GM23338 (cell line): ENCODE measurements around the gene ACP3. TPM values are rescaled to one million over a fixed set of nuclear protein-coding genes. Genes with fewer than 3 reads are reported as not detected.

Source experiments
- ATAC-seq: fragments of 200-7000 bp; cut with Tn5 transposase; 3 replicates; pipeline ENCODE4 v1.9.1; 2020
- DNase-seq: peaks from one replicate; pipeline ENCODE4 v3.0.0-alpha.2; 2015; ENCODE audit warnings: low spot score
- H2AFZ ChIP-seq: fragments of 200-600 bp; sonication (generic); 2 replicates; pipeline ENCODE4 v1.8.0; 2016; ENCODE audit warnings: antibody characterized with exemption, mild to moderate bottlenecking, moderate library complexity
- H3F3A ChIP-seq: fragments of 200-600 bp; sonication (generic); replicated peaks from 2 replicates; pipeline ENCODE4 v1.8.0; 2017; ENCODE audit warnings: antibody characterized with exemption, mixed run types, low read depth
- H3K27ac ChIP-seq: fragments of 200-600 bp; sonication (generic); 2 replicates; pipeline ENCODE4 v1.6.1; 2016; ENCODE audit warnings: low read depth
- H3K27me3 ChIP-seq: fragments of 200-600 bp; sonication (generic); 2 replicates; pipeline ENCODE4 v1.8.0; 2016; ENCODE audit warnings: mild to moderate bottlenecking, mixed run types, moderate library complexity; ENCODE audit not compliant: insufficient read depth
- H3K36me3 ChIP-seq: fragments of 200-600 bp; sonication (generic); 2 replicates; pipeline ENCODE4 v1.8.0; 2016; ENCODE audit warnings: mild to moderate bottlenecking; ENCODE audit not compliant: insufficient read depth
- H3K4me1 ChIP-seq: fragments of 200-600 bp; sonication (generic); 2 replicates; pipeline ENCODE4 v1.8.0; 2016; ENCODE audit warnings: mild to moderate bottlenecking, moderate library complexity; ENCODE audit not compliant: insufficient read depth
- H3K4me2 ChIP-seq: fragments of 200-600 bp; sonication (generic); 2 replicates; pipeline ENCODE4 v1.7.1; 2017; ENCODE audit warnings: mixed run types
- H3K4me3 ChIP-seq: fragments of 200-600 bp; sonication (generic); 2 replicates; pipeline ENCODE4 v1.6.1; 2016; ENCODE audit warnings: mixed run types
- H3K79me2 ChIP-seq: fragments of 200-600 bp; sonication (generic); replicated peaks from 2 replicates; pipeline ENCODE4 v1.8.0; 2017; ENCODE audit warnings: mild to moderate bottlenecking; ENCODE audit not compliant: insufficient read depth
- H3K9me2 ChIP-seq: fragments of 200-600 bp; sonication (generic); 2 replicates; pipeline ENCODE4 v1.8.0; 2017; ENCODE audit not compliant: insufficient read depth
- H4K20me1 ChIP-seq: fragments of 200-600 bp; sonication (generic); replicated peaks from 2 replicates; pipeline ENCODE4 v1.8.0; 2017; ENCODE audit warnings: mild to moderate bottlenecking; ENCODE audit not compliant: insufficient read depth
- H3K27ac Mint-ChIP-seq: 2 replicates; pipeline ENCODE4 v1.8.0; 2020; ENCODE audit warnings: inconsistent platforms, mild to moderate bottlenecking, moderate library complexity, mixed read lengths
- H3K27me3 Mint-ChIP-seq: 3 replicates; pipeline ENCODE4 v1.8.0; 2022; ENCODE audit warnings: low read depth, mild to moderate bottlenecking, moderate library complexity, mixed read lengths, inconsistent platforms; ENCODE audit not compliant: insufficient read depth, poor library complexity
- H3K36me3 Mint-ChIP-seq: 3 replicates; pipeline ENCODE4 v1.8.0; 2021; ENCODE audit warnings: low read depth, mild to moderate bottlenecking, inconsistent platforms, moderate library complexity, mixed read lengths
- H3K4me1 Mint-ChIP-seq: 3 replicates; pipeline ENCODE4 v1.8.0; 2020; ENCODE audit warnings: mild to moderate bottlenecking, inconsistent platforms, mixed read lengths
- H3K4me3 Mint-ChIP-seq: 3 replicates; pipeline ENCODE4 v1.8.0; 2021; ENCODE audit warnings: moderate library complexity, mild to moderate bottlenecking, inconsistent platforms, mixed read lengths
- H3K9me3 Mint-ChIP-seq: 3 replicates; pipeline ENCODE4 v1.8.0; 2020; ENCODE audit warnings: moderate library complexity, mild to moderate bottlenecking, inconsistent platforms, mixed read lengths
- CREB1 ChIP-seq: fragments of 250-450 bp; sonication (Bioruptor Pico); IDR thresholded peaks from 2 replicates; pipeline ENCODE4 v1.5.0; 2020; ENCODE audit warnings: low read depth, mild to moderate bottlenecking, moderate library complexity
- EZH2 ChIP-seq: fragments of 200-600 bp; sonication (generic); IDR thresholded peaks from one replicate; pipeline ENCODE4 v1.8.0; 2017; ENCODE audit warnings: antibody characterized with exemption, mild to moderate bottlenecking, low read depth; ENCODE audit not compliant: unreplicated experiment
- EZH2phosphoT487 ChIP-seq: fragments of 200-600 bp; sonication (generic); IDR thresholded peaks from one replicate; pipeline ENCODE4 v1.8.1; 2018; ENCODE audit warnings: antibody characterized with exemption; ENCODE audit not compliant: unreplicated experiment
- JUNB ChIP-seq: IDR thresholded peaks from one replicate; pipeline ENCODE4 v1.6.1; 2016; ENCODE audit warnings: antibody characterized with exemption; ENCODE audit not compliant: unreplicated experiment
- POLR2AphosphoS5 ChIP-seq: IDR thresholded peaks from 2 replicates; pipeline ENCODE4 v1.6.1; 2016; ENCODE audit warnings: antibody characterized with exemption, low read depth
- REST ChIP-seq: IDR thresholded peaks from one replicate; pipeline ENCODE4 v1.6.1; 2018; ENCODE audit warnings: antibody characterized with exemption; ENCODE audit not compliant: unreplicated experiment
- STAT1 ChIP-seq: IDR thresholded peaks from one replicate; pipeline ENCODE4 v1.6.1; 2016; ENCODE audit warnings: antibody characterized with exemption; ENCODE audit not compliant: unreplicated experiment
- ZNF114 ChIP-seq: fragments of 250-450 bp; sonication (Bioruptor Pico); IDR thresholded peaks from 2 replicates; pipeline ENCODE4 v1.5.0; 2020; ENCODE audit warnings: mild to moderate bottlenecking, moderate library complexity
- ZNF331 ChIP-seq: fragments of 250-450 bp; sonication (Bioruptor Pico); IDR thresholded peaks from 2 replicates; pipeline ENCODE4 v1.5.0; 2020; ENCODE audit warnings: low read depth, mild to moderate bottlenecking, moderate library complexity
- polyA plus RNA-seq: library from polyadenylated mRNA; unstranded; fragments of >200 nt; fragmentation: Nextera tagmentation; extraction: Ambion mirVana; gene quantifications from 2 replicates; pipeline ENCODE4 v1.2.1, GENCODE V29; 2016
- total RNA-seq: library from RNA; depleted of rRNA; stranded (reverse); fragments of >200 nt; shearing (Covaris generic); gene quantifications from 2 replicates; pipeline ENCODE4 v1.2.3, GENCODE V29; 2014
- TF ChIP-seq, protein P1 (sequence below), 2 experiments: fragments of 200-600 bp in 1 of 2; sonication (generic) in 1 of 2; conservative IDR thresholded peaks; 2 replicates each; pipeline versions ENCODE4 v1.5.1 to v1.6.1; 2016 to 2017; ENCODE audit warnings: antibody characterized with exemption in 2 of 2, low read depth in 2 of 2, mild to moderate bottlenecking in 2 of 2, moderate library complexity in 1 of 2
- TF ChIP-seq, protein P2 (sequence below): fragments of 250-450 bp; sonication (Bioruptor Pico); IDR thresholded peaks from 2 replicates; pipeline ENCODE4 v1.5.0; 2020; ENCODE audit warnings: mild to moderate bottlenecking, moderate library complexity
- TF ChIP-seq, protein P3 (sequence below): IDR thresholded peaks from 2 replicates; pipeline ENCODE4 v1.6.1; 2016; ENCODE audit warnings: antibody characterized with exemption

ACP3 gene
- total and polyA plus RNA-seq, 2 experiments from 2014 or later = 1.1 to 3.5 TPM

- H3K4me3 Mint-ChIP-seq = no peak overlapping the region
- H3K27ac ChIP-seq = no peak overlapping the region
- H3K27me3 ChIP-seq = no peaks in the 10 kb centered on the region
- H3K9me3 Mint-ChIP-seq = peaks cover 45% of the 10 kb centered on the region
- H3K36me3 ChIP-seq = no peaks in the 10 kb centered on the region
- no peaks in the 10 kb centered on the region; the same call in 1 of the 2 replicates for H3K79me2 ChIP-seq
- H4K20me1 ChIP-seq = no peaks in the 10 kb centered on the region
- H3K36me3 Mint-ChIP-seq = peaks cover 36% of the 10 kb centered on the region
- H3K4me2 ChIP-seq = no peak overlapping the region
- TF ChIP-seq JUNB = no peak
- no peak for TF ChIP-seq EZH2
- TF ChIP-seq EZH2phosphoT487 = no peak
- TF ChIP-seq REST = no peak
- TF ChIP-seq, protein P1, sequence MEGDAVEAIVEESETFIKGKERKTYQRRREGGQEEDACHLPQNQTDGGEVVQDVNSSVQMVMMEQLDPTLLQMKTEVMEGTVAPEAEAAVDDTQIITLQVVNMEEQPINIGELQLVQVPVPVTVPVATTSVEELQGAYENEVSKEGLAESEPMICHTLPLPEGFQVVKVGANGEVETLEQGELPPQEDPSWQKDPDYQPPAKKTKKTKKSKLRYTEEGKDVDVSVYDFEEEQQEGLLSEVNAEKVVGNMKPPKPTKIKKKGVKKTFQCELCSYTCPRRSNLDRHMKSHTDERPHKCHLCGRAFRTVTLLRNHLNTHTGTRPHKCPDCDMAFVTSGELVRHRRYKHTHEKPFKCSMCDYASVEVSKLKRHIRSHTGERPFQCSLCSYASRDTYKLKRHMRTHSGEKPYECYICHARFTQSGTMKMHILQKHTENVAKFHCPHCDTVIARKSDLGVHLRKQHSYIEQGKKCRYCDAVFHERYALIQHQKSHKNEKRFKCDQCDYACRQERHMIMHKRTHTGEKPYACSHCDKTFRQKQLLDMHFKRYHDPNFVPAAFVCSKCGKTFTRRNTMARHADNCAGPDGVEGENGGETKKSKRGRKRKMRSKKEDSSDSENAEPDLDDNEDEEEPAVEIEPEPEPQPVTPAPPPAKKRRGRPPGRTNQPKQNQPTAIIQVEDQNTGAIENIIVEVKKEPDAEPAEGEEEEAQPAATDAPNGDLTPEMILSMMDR (conservative IDR thresholded peaks at IDR 0.05; ENCODE audit: low read depth in 2 of 2) = no peak
- no peak for TF ChIP-seq STAT1
- TF ChIP-seq ZNF114 = no peak
- TF ChIP-seq, protein P2, sequence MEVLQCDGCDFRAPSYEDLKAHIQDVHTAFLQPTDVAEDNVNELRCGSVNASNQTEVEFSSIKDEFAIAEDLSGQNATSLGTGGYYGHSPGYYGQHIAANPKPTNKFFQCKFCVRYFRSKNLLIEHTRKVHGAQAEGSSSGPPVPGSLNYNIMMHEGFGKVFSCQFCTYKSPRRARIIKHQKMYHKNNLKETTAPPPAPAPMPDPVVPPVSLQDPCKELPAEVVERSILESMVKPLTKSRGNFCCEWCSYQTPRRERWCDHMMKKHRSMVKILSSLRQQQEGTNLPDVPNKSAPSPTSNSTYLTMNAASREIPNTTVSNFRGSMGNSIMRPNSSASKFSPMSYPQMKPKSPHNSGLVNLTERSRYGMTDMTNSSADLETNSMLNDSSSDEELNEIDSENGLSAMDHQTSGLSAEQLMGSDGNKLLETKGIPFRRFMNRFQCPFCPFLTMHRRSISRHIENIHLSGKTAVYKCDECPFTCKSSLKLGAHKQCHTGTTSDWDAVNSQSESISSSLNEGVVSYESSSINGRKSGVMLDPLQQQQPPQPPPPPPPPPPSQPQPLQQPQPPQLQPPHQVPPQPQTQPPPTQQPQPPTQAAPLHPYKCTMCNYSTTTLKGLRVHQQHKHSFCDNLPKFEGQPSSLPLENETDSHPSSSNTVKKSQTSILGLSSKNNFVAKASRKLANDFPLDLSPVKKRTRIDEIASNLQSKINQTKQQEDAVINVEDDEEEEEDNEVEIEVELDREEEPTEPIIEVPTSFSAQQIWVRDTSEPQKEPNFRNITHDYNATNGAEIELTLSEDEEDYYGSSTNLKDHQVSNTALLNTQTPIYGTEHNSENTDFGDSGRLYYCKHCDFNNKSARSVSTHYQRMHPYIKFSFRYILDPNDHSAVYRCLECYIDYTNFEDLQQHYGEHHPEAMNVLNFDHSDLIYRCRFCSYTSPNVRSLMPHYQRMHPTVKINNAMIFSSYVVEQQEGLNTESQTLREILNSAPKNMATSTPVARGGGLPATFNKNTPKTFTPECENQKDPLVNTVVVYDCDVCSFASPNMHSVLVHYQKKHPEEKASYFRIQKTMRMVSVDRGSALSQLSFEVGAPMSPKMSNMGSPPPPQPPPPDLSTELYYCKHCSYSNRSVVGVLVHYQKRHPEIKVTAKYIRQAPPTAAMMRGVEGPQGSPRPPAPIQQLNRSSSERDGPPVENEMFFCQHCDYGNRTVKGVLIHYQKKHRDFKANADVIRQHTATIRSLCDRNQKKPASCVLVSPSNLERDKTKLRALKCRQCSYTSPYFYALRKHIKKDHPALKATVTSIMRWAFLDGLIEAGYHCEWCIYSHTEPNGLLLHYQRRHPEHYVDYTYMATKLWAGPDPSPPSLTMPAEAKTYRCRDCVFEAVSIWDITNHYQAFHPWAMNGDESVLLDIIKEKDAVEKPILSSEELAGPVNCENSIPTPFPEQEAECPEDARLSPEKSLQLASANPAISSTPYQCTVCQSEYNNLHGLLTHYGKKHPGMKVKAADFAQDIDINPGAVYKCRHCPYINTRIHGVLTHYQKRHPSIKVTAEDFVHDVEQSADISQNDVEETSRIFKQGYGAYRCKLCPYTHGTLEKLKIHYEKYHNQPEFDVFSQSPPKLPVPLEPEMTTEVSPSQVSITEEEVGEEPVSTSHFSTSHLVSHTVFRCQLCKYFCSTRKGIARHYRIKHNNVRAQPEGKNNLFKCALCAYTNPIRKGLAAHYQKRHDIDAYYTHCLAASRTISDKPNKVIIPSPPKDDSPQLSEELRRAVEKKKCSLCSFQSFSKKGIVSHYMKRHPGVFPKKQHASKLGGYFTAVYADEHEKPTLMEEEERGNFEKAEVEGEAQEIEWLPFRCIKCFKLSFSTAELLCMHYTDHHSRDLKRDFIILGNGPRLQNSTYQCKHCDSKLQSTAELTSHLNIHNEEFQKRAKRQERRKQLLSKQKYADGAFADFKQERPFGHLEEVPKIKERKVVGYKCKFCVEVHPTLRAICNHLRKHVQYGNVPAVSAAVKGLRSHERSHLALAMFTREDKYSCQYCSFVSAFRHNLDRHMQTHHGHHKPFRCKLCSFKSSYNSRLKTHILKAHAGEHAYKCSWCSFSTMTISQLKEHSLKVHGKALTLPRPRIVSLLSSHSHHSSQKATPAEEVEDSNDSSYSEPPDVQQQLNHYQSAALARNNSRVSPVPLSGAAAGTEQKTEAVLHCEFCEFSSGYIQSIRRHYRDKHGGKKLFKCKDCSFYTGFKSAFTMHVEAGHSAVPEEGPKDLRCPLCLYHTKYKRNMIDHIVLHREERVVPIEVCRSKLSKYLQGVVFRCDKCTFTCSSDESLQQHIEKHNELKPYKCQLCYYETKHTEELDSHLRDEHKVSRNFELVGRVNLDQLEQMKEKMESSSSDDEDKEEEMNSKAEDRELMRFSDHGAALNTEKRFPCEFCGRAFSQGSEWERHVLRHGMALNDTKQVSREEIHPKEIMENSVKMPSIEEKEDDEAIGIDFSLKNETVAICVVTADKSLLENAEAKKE = no peak
- TF ChIP-seq, protein P3, sequence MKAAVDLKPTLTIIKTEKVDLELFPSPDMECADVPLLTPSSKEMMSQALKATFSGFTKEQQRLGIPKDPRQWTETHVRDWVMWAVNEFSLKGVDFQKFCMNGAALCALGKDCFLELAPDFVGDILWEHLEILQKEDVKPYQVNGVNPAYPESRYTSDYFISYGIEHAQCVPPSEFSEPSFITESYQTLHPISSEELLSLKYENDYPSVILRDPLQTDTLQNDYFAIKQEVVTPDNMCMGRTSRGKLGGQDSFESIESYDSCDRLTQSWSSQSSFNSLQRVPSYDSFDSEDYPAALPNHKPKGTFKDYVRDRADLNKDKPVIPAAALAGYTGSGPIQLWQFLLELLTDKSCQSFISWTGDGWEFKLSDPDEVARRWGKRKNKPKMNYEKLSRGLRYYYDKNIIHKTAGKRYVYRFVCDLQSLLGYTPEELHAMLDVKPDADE = no peak
- no peak for TF ChIP-seq CREB1 (CRISPR knock-in tag)
- TF ChIP-seq POLR2AphosphoS5 = no peak
- TF ChIP-seq ZNF331 (CRISPR knock-in tag) = no peak
- H3F3A ChIP-seq = no peaks in the 10 kb centered on the region
- H3K27me3 Mint-ChIP-seq = peaks cover 8% of the 10 kb centered on the region
- H3K27ac Mint-ChIP-seq = no peak overlapping the region
- H3K4me1 Mint-ChIP-seq = peaks cover 33% of the 10 kb centered on the region
- H2AFZ ChIP-seq = no peak overlapping the region
- peaks cover 4% of the 10 kb centered on the region; the same call in 1 of the 2 replicates for H3K4me1 ChIP-seq
- DNase-seq (no peak), ATAC-seq (no peak)
- H3K4me3 ChIP-seq = no peak overlapping the region
- H3K9me2 ChIP-seq = no peaks in the 10 kb centered on the region; the same call in none of the 2 replicates
Observed at GRCh38 chr3:132378846-132379245, 61.6 kb downstream of the ACP3 start.
